Endothelial cell of umbilical vein (primary cell): Measurements from ENCODE around the gene CACNA1A. TPM values are rescaled to one million over a fixed set of nuclear protein-coding genes. Genes with fewer than 3 reads are reported as not detected.

ENCODE experiments used
- BruUV-seq: library from RNA; stranded (reverse); fragments of 400-500 nt; replicated peaks from 2 replicates; lab custom pipeline; 2021; lab: Mats Ljungman, UMichigan
- CTCF ChIA-PET: fragments of 300-600, 350-600 bp; sonication (Branson Sonifier 250); formaldehyde crosslinking; loops from one replicate; lab custom pipeline; 2021; ENCODE audit warnings: antibody characterized with exemption, inconsistent platforms; lab: Charles Lee
- POLR2A ChIA-PET: fragments of 300-600, 350-600 bp; sonication (Branson Sonifier 250); formaldehyde crosslinking; loops from one replicate; lab custom pipeline; 2021; ENCODE audit warnings: antibody characterized with exemption, inconsistent platforms; lab: Charles Lee
- DNase-seq: peaks from one replicate; pipeline ENCODE4 v3.0.0-alpha.2; 2011; ENCODE audit warnings: low read depth, low spot score
- FAIRE-seq: peaks from 2 replicates; lab custom pipeline; 2011; peaks lifted over from hg19 to GRCh38; lab: Jason Lieb, UNC
- H2AFZ ChIP-seq: 2 replicates; pipeline ENCODE4 v1.6.0; 2012; ENCODE audit warnings: low read depth, low read length, control low read depth, inconsistent platforms
- H3K27ac ChIP-seq: 2 replicates; pipeline ENCODE4 v1.5.1; 2011; ENCODE audit warnings: low read depth, mild to moderate bottlenecking, control low read depth, low read length, moderate library complexity; ENCODE audit not compliant: insufficient read depth
- H3K27me3 ChIP-seq, 2 experiments: 2 replicates each; pipeline versions ENCODE4 v1.6.0 to v1.6.1; 2011; ENCODE audit warnings: low read length in 2 of 2, mixed read lengths in 1 of 2; ENCODE audit not compliant: control insufficient read depth in 2 of 2, insufficient read depth in 2 of 2
- H3K36me3 ChIP-seq, 2 experiments: 2 replicates in 1 of 2; 3 replicates in 1 of 2; pipeline ENCODE4 v1.5.1; 2011; ENCODE audit warnings: low read length in 2 of 2, mild to moderate bottlenecking in 1 of 2, moderate library complexity in 1 of 2; ENCODE audit not compliant: control insufficient read depth in 2 of 2, insufficient read depth in 2 of 2; ENCODE audit errors: extremely low read depth in 1 of 2
- H3K4me1 ChIP-seq: 3 replicates; pipeline ENCODE4 v1.5.1; 2011; ENCODE audit warnings: mild to moderate bottlenecking, low read length; ENCODE audit not compliant: control insufficient read depth, insufficient read depth; ENCODE audit errors: extremely low read depth
- H3K4me2 ChIP-seq: 2 replicates; pipeline ENCODE4 v1.6.1; 2011; ENCODE audit warnings: low read length, control low read depth, mixed read lengths; ENCODE audit not compliant: insufficient read depth
- H3K4me3 ChIP-seq, 3 experiments: fragments of 200-600 bp in 1 of 3; sonication (generic), shearing (Covaris generic) in 1 of 3; replicated peaks in 1 of 3; 2 replicates each; pipeline ENCODE4 v1.5.1; 2011 to 2016; ENCODE audit warnings: control low read depth in 3 of 3, low read length in 3 of 3, mild to moderate bottlenecking in 2 of 3, inconsistent platforms in 1 of 3, low read depth in 1 of 3, moderate library complexity in 1 of 3; ENCODE audit not compliant: insufficient read depth in 1 of 3
- H3K79me2 ChIP-seq: 2 replicates; pipeline ENCODE4 v1.6.0; 2012; ENCODE audit warnings: low read length, inconsistent platforms; ENCODE audit not compliant: control insufficient read depth, insufficient read depth
- H3K9ac ChIP-seq: replicated peaks from 2 replicates; pipeline ENCODE3; 2011; ENCODE audit warnings: low read length, control low read depth; ENCODE audit not compliant: insufficient read depth; ENCODE audit errors: extremely low read depth
- H3K9me1 ChIP-seq: replicated peaks from 3 replicates; pipeline ENCODE4 v1.6.0; 2011; ENCODE audit warnings: mild to moderate bottlenecking, low read length; ENCODE audit not compliant: control insufficient read depth, insufficient read depth; ENCODE audit errors: extremely low read depth
- H3K9me3 ChIP-seq: replicated peaks from 2 replicates; pipeline ENCODE4 v1.5.1; 2012; ENCODE audit warnings: low read length, inconsistent platforms; ENCODE audit not compliant: control insufficient read depth, insufficient read depth
- H4K20me1 ChIP-seq: replicated peaks from 2 replicates; pipeline ENCODE3; 2011; ENCODE audit warnings: mild to moderate bottlenecking, low read length; ENCODE audit not compliant: control insufficient read depth, insufficient read depth; ENCODE audit errors: extremely low read depth
- CTCF ChIP-seq, 2 donors: IDR thresholded peaks; 1 replicate in 1 of 2; 2 replicates in 1 of 2; pipeline ENCODE4 v1.5.1; 2011; ENCODE audit warnings: low read length in 2 of 2, mild to moderate bottlenecking in 2 of 2, moderate library complexity in 2 of 2, control low read depth in 1 of 2, inconsistent platforms in 1 of 2, low read depth in 1 of 2; ENCODE audit not compliant: insufficient read depth in 1 of 2; ENCODE audit errors: extremely low read depth in 1 of 2
- EZH2 ChIP-seq: IDR thresholded peaks from 2 replicates; pipeline ENCODE4 v1.6.1; 2012; ENCODE audit warnings: borderline replicate concordance, low read depth, mild to moderate bottlenecking, moderate library complexity, low read length, inconsistent platforms; ENCODE audit not compliant: severe bottlenecking
- FOS ChIP-seq: IDR thresholded peaks from 2 replicates; pipeline ENCODE4 v1.6.1; 2011; ENCODE audit warnings: mild to moderate bottlenecking, low read length, moderate library complexity, borderline replicate concordance; ENCODE audit not compliant: insufficient read depth
- GATA2 ChIP-seq: IDR thresholded peaks from 2 replicates; pipeline ENCODE4 v1.7.0; 2011; ENCODE audit warnings: low read depth, mild to moderate bottlenecking, moderate library complexity, mixed read lengths, low read length; ENCODE audit not compliant: insufficient read length, insufficient read depth
- JUN ChIP-seq: IDR thresholded peaks from 2 replicates; pipeline ENCODE4 v1.6.1; 2011; ENCODE audit warnings: borderline replicate concordance, low read depth; ENCODE audit not compliant: insufficient read length, insufficient read depth
- MAX ChIP-seq: IDR thresholded peaks from 2 replicates; pipeline ENCODE4 v1.6.1; 2011; ENCODE audit not compliant: insufficient read depth, insufficient read length
- MYC ChIP-seq: IDR thresholded peaks from one replicate; pipeline ENCODE4 v1.6.1; 2011; ENCODE audit warnings: mild to moderate bottlenecking, low read depth, low read length
- POLR2A ChIP-seq: IDR thresholded peaks from 2 replicates; pipeline ENCODE4 v1.6.1; 2012; ENCODE audit warnings: low read depth, mild to moderate bottlenecking, control low read depth, low read length
- POLR2AphosphoS5 ChIP-seq: IDR thresholded peaks from 2 replicates; pipeline ENCODE4 v1.6.1; 2012; ENCODE audit warnings: low read depth, mild to moderate bottlenecking, control low read depth, low read length, moderate library complexity; ENCODE audit not compliant: insufficient read depth
- dilution Hi-C: fragments of 300-500 bp; cut with MboI; formaldehyde crosslinking; loops from one replicate; pipeline ENCODE4 v1.15.0; 2019; ENCODE audit warnings: low sequenced_read_pairs; ENCODE audit not compliant: extremely low pct_ligation_motif_present
- intact Hi-C: fragments of 100-400 bp; cut with micrococcal nuclease; formaldehyde crosslinking; loops from one replicate; pipeline ENCODE4 v1.10.0; 2022
- polyA plus RNA-seq, 4 experiments: library from polyadenylated mRNA; depleted of rRNA in 3 of 4; stranded (reverse) in 3 of 4; unstranded in 1 of 4; fragments of >200 nt; gene quantifications; 2 replicates each; pipeline versions ENCODE4 v1.2.1 to v1.2.3, GENCODE V29; 2011 to 2012; ENCODE audit warnings: missing spikeins in 1 of 4
- total RNA-seq: library from RNA; stranded (reverse); gene quantifications from 2 replicates; pipeline ENCODE4 v1.2.3, GENCODE V29; 2021

Gene CACNA1A
- total and polyA plus RNA-seq, 2 donors (not counting 3 experiments of a cell fraction or from before 2014, with no cell fraction given), result 0.17 to 0.38 TPM

DNA sequence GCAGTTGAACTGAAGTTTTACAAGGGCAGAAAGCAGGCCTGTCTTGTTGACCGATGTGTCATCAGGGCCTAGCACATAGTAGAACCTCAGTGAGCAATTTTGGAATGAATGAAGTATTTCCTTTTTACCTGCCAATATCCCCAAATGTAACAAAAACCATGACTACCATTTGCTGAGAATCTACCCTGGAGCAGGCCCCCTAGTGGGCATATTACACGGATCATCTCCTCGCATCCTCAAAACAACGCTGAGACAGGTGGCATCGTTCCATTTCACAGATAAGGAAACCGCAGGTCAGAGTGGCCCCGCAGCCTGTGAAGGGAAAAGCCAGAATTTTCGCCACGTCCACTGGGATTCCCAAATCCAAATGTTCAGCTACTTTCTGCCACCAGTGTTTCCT, 77.9 kb downstream of the CACNA1A start:
- TF ChIP-seq POLR2A (no peak), CTCF (IDR thresholded peaks at IDR 0.05; ENCODE audit: extremely low read depth in 1 of 2, insufficient read depth in 1 of 2, low read depth in 1 of 2, low read length in 2 of 2) (peak; percentile 51 to 59), JUN (no peak), POLR2AphosphoS5 (no peak), MYC (no peak), GATA2 (no peak), EZH2 (no peak), FOS (no peak), MAX (no peak)
- no peaks in the 10 kb centered on the region for H3K79me2 ChIP-seq
- no peaks in the 10 kb centered on the region for H3K36me3 ChIP-seq
- peak; percentile 69 for FAIRE-seq
- no peak overlapping the region for H3K27ac ChIP-seq
- H4K20me1 ChIP-seq, result no peaks in the 10 kb centered on the region
- no peak overlapping the region for H2AFZ ChIP-seq
- no TSS peak for BruUV-seq
- ChIA-PET POLR2A (no interaction called here), CTCF (interaction anchor here (1.0 to 6.2 kb wide), 10 partner anchors 10 to 152 kb away, joined by 3 to 44 read pairs (median 8); no protein-coding TSS in a partner anchor)
- DNase-seq, result peak; percentile 15
- H3K4me1 ChIP-seq, result peaks cover 10% of the 10 kb centered on the region
- no peak overlapping the region for H3K4me3 ChIP-seq
- H3K9me3 ChIP-seq, result no peaks in the 10 kb centered on the region
- no peak overlapping the region for H3K9ac ChIP-seq
- no peak overlapping the region for H3K4me2 ChIP-seq
- no peaks in the 10 kb centered on the region for H3K9me1 ChIP-seq
- intact Hi-C loops (no loop called here), dilution Hi-C loops (no loop called here)
- H3K27me3 ChIP-seq, result no peaks in the 10 kb centered on the region
